ENCODE results near the gene GPR68.
"Not testable (repeated sequence)": the region's sequence is repeated elsewhere in the genome, so short reads cannot be mapped to it uniquely, and the experiment has no call there.

Gene GPR68

GRCh38 chr14:91229743-91230200 is 14.7 kb downstream of the GPR68 start:
- Histone ChIP-seq H2AFZ (ENCODE audit: low read length, unreplicated experiment) (no peak overlapping the region), H3K4me3 (ENCODE audit: low read depth, low read length) (no peak overlapping the region), H3K79me2 (ENCODE audit: control insufficient read depth, insufficient read depth, low read length, unreplicated experiment) (no peaks in the 10 kb centered on the region), H3K4me1 (ENCODE audit: control insufficient read depth, insufficient read depth, low read length, unreplicated experiment) (peaks cover 32% of the 10 kb centered on the region), H3K36me3 (ENCODE audit: insufficient read depth, low read length) (peaks cover 9% of the 10 kb centered on the region; the same call in 1 of the 2 replicates), H3K27me3 (ENCODE audit: insufficient read depth, low read length) (no peaks in the 10 kb centered on the region), H3K27ac (ENCODE audit: low read depth, low read length) (no peak overlapping the region)

- Histone ChIP-seq H3K27ac (ENCODE audit: low read depth, low read length) (no peak overlapping the region; the same call in 1 of the 2 replicates), H3K4me3 (ENCODE audit: low read depth, low read length) (no peak overlapping the region), H3K4me1 (ENCODE audit: control insufficient read depth, insufficient read depth, low read length, unreplicated experiment) (peaks cover 32% of the 10 kb centered on the region), H2AFZ (ENCODE audit: low read length, unreplicated experiment) (no peak overlapping the region), H3K79me2 (ENCODE audit: control insufficient read depth, insufficient read depth, low read length, unreplicated experiment) (no peaks in the 10 kb centered on the region), H3K36me3 (ENCODE audit: insufficient read depth, low read length) (peaks cover 9% of the 10 kb centered on the region; the same call in 1 of the 2 replicates), H3K27me3 (ENCODE audit: insufficient read depth, low read length) (no peaks in the 10 kb centered on the region)
Measured at GRCh38 chr14:91229005-91229382, 15.5 kb downstream of the GPR68 start.

- peaks cover 33% of the 10 kb centered on the region for H3K4me1 ChIP-seq (ENCODE audit: control insufficient read depth, insufficient read depth, low read length, unreplicated experiment)
- no peaks in the 10 kb centered on the region for H3K79me2 ChIP-seq (ENCODE audit: control insufficient read depth, insufficient read depth, low read length, unreplicated experiment)
- peak overlapping the region; percentile 37; the same call in 1 of the 2 replicates for H3K27ac ChIP-seq (ENCODE audit: low read depth, low read length)
- H3K27me3 ChIP-seq (ENCODE audit: insufficient read depth, low read length) = no peaks in the 10 kb centered on the region
- H2AFZ ChIP-seq (ENCODE audit: low read length, unreplicated experiment) = no peak overlapping the region
- no peak overlapping the region for H3K4me3 ChIP-seq (ENCODE audit: low read depth, low read length)
- peaks cover 9% of the 10 kb centered on the region; the same call in 1 of the 2 replicates for H3K36me3 ChIP-seq (ENCODE audit: insufficient read depth, low read length)
Measured at GRCh38 chr14:91228112-91229004, 16.1 kb downstream of the GPR68 start.

GRCh38 chr14:91227183-91227628 is 17.3 kb downstream of the GPR68 start:
- Histone ChIP-seq H3K36me3 (ENCODE audit: insufficient read depth, low read length) (peaks cover 12% of the 10 kb centered on the region; the same call in 1 of the 2 replicates), H3K79me2 (ENCODE audit: control insufficient read depth, insufficient read depth, low read length, unreplicated experiment) (no peaks in the 10 kb centered on the region), H3K27ac (ENCODE audit: low read depth, low read length) (no peak overlapping the region), H3K27me3 (ENCODE audit: insufficient read depth, low read length) (no peaks in the 10 kb centered on the region), H3K4me1 (ENCODE audit: control insufficient read depth, insufficient read depth, low read length, unreplicated experiment) (peaks cover 41% of the 10 kb centered on the region), H3K4me3 (ENCODE audit: low read depth, low read length) (no peak overlapping the region), H2AFZ (ENCODE audit: low read length, unreplicated experiment) (no peak overlapping the region)

GRCh38 chr14:91226360-91226759 is 18.1 kb downstream of the GPR68 start:
- H3K4me3 ChIP-seq (ENCODE audit: low read depth, low read length); H3K79me2 ChIP-seq (ENCODE audit: control insufficient read depth, insufficient read depth, low read length, unreplicated experiment); H3K27me3 ChIP-seq (ENCODE audit: insufficient read depth, low read length); H3K27ac ChIP-seq (ENCODE audit: low read depth, low read length); H2AFZ ChIP-seq (ENCODE audit: low read length, unreplicated experiment): not testable (repeated sequence)
- H3K36me3 ChIP-seq (ENCODE audit: insufficient read depth, low read length) = peaks cover 12% of the 10 kb centered on the region; the same call in 1 of the 2 replicates
- H3K4me1 ChIP-seq (ENCODE audit: control insufficient read depth, insufficient read depth, low read length, unreplicated experiment) = peaks cover 41% of the 10 kb centered on the region

- Histone ChIP-seq H3K36me3 (ENCODE audit: insufficient read depth, low read length) (peaks cover 16% of the 10 kb centered on the region; the same call in 1 of the 2 replicates), H2AFZ (ENCODE audit: low read length, unreplicated experiment) (no peak overlapping the region), H3K79me2 (ENCODE audit: control insufficient read depth, insufficient read depth, low read length, unreplicated experiment) (no peaks in the 10 kb centered on the region), H3K4me3 (ENCODE audit: low read depth, low read length) (no peak overlapping the region), H3K4me1 (ENCODE audit: control insufficient read depth, insufficient read depth, low read length, unreplicated experiment) (peaks cover 38% of the 10 kb centered on the region), H3K27ac (ENCODE audit: low read depth, low read length) (no peak overlapping the region), H3K27me3 (ENCODE audit: insufficient read depth, low read length) (no peaks in the 10 kb centered on the region)
Measured at GRCh38 chr14:91225025-91225424, 19.5 kb downstream of the GPR68 start.

GRCh38 chr14:91223028-91223783 is 21.3 kb downstream of the GPR68 start:
- H3K4me3 ChIP-seq (ENCODE audit: low read depth, low read length) = no peak overlapping the region
- no peaks in the 10 kb centered on the region for H3K79me2 ChIP-seq (ENCODE audit: control insufficient read depth, insufficient read depth, low read length, unreplicated experiment)
- no peaks in the 10 kb centered on the region for H3K27me3 ChIP-seq (ENCODE audit: insufficient read depth, low read length)
- H3K27ac ChIP-seq (ENCODE audit: low read depth, low read length) = 0 out of 2 replicates have a peak overlapping the region, but pooled peaks have one; percentile 16
- peaks cover 17% of the 10 kb centered on the region; the same call in 1 of the 2 replicates for H3K36me3 ChIP-seq (ENCODE audit: insufficient read depth, low read length)
- H3K4me1 ChIP-seq (ENCODE audit: control insufficient read depth, insufficient read depth, low read length, unreplicated experiment) = peaks cover 20% of the 10 kb centered on the region
- no peak overlapping the region for H2AFZ ChIP-seq (ENCODE audit: low read length, unreplicated experiment)

GRCh38 chr14:91221270-91221669 is 23.2 kb downstream of the GPR68 start:
- Histone ChIP-seq H3K4me3 (ENCODE audit: low read depth, low read length) (no peak overlapping the region), H3K4me1 (ENCODE audit: control insufficient read depth, insufficient read depth, low read length, unreplicated experiment) (peaks cover 9% of the 10 kb centered on the region), H2AFZ (ENCODE audit: low read length, unreplicated experiment) (no peak overlapping the region), H3K27ac (ENCODE audit: low read depth, low read length) (no peak overlapping the region), H3K79me2 (ENCODE audit: control insufficient read depth, insufficient read depth, low read length, unreplicated experiment) (no peaks in the 10 kb centered on the region), H3K27me3 (ENCODE audit: insufficient read depth, low read length) (no peaks in the 10 kb centered on the region), H3K36me3 (ENCODE audit: insufficient read depth, low read length) (peaks cover 23% of the 10 kb centered on the region; the same call in 1 of the 2 replicates)

GRCh38 chr14:91220581-91221000 is 23.9 kb downstream of the GPR68 start:
- no peak overlapping the region for H2AFZ ChIP-seq (ENCODE audit: low read length, unreplicated experiment)
- no peak overlapping the region for H3K27ac ChIP-seq (ENCODE audit: low read depth, low read length)
- peaks cover 26% of the 10 kb centered on the region; the same call in 1 of the 2 replicates for H3K36me3 ChIP-seq (ENCODE audit: insufficient read depth, low read length)
- H3K4me3 ChIP-seq (ENCODE audit: low read depth, low read length) = no peak overlapping the region
- H3K27me3 ChIP-seq (ENCODE audit: insufficient read depth, low read length) = no peaks in the 10 kb centered on the region
- peaks cover 9% of the 10 kb centered on the region for H3K4me1 ChIP-seq (ENCODE audit: control insufficient read depth, insufficient read depth, low read length, unreplicated experiment)
- no peaks in the 10 kb centered on the region for H3K79me2 ChIP-seq (ENCODE audit: control insufficient read depth, insufficient read depth, low read length, unreplicated experiment)

- no peak overlapping the region for H3K27ac ChIP-seq (ENCODE audit: low read depth, low read length)
- no peak overlapping the region for H3K4me3 ChIP-seq (ENCODE audit: low read depth, low read length)
- H3K36me3 ChIP-seq (ENCODE audit: insufficient read depth, low read length) = peaks cover 26% of the 10 kb centered on the region; the same call in 1 of the 2 replicates
- H2AFZ ChIP-seq (ENCODE audit: low read length, unreplicated experiment) = no peak overlapping the region
- peaks cover 9% of the 10 kb centered on the region for H3K4me1 ChIP-seq (ENCODE audit: control insufficient read depth, insufficient read depth, low read length, unreplicated experiment)
- no peaks in the 10 kb centered on the region for H3K79me2 ChIP-seq (ENCODE audit: control insufficient read depth, insufficient read depth, low read length, unreplicated experiment)
- H3K27me3 ChIP-seq (ENCODE audit: insufficient read depth, low read length) = no peaks in the 10 kb centered on the region
Measured at GRCh38 chr14:91219517-91220389, 24.8 kb downstream of the GPR68 start.

All from ACC112 (cell line).